ENCODE data around the gene TTC34. TPM values are rescaled to one million over a fixed set of nuclear protein-coding genes. Genes with fewer than 3 reads are reported as not detected.

TTC34 gene
- total RNA-seq, 2 donors from 2014 or later: 0.41 to 0.63 TPM

DNA sequence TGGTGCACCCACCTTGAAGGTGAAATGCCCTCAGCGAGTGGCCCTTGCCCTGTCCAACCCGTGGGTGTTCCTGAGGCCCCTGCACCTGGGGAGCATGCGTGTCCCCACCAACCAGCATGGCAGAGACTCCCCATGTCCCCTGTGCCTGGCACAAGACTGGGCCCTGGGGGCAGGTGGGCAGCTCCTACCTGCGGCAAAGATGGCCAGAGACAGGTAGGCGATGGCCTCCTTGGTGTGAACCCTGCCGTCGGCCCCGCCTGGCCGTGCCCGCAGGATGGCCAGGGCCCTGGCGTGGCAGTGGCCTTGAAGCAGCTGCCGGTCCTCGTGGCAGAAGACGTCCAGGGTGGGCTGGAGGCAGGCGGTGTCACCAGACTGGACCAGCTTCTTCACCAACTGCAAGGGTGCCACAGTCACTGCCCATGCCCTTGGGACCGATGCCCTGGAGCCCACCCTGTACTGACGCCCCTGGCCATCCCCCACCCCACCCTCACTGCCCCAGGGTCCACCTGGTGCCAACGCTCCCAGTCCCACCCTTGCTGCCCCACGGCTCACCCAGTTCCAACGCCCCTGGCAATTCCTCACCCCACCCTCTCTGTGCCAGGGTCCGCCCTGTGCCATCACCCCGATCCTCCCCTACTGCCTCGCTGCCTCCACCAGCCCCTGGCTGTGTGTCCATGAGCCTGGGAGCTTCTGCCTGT lies 15.7 kb downstream of the TTC34 start:
- Histone ChIP-seq H3K4me3 (no peak overlapping the region), H3K27me3 (replicated peaks; ENCODE audit: insufficient read depth) (no peaks in the 10 kb centered on the region), H3K9me3 (peaks cover 12% of the 10 kb centered on the region), H3K36me3 (no peaks in the 10 kb centered on the region), H3K4me1 (ENCODE audit: control insufficient read depth in 1 of 2, low read depth in 2 of 2) (no peaks in the 10 kb centered on the region), H3K27ac (no peak overlapping the region)
- DNase-seq (ENCODE audit: low spot score): no peak
- ATAC-seq (ENCODE audit: insufficient number of reproducible peaks, low FRiP score, low read depth): no peak
- no peak for TF ChIP-seq CTCF (IDR thresholded peaks at IDR 0.05)

DNA sequence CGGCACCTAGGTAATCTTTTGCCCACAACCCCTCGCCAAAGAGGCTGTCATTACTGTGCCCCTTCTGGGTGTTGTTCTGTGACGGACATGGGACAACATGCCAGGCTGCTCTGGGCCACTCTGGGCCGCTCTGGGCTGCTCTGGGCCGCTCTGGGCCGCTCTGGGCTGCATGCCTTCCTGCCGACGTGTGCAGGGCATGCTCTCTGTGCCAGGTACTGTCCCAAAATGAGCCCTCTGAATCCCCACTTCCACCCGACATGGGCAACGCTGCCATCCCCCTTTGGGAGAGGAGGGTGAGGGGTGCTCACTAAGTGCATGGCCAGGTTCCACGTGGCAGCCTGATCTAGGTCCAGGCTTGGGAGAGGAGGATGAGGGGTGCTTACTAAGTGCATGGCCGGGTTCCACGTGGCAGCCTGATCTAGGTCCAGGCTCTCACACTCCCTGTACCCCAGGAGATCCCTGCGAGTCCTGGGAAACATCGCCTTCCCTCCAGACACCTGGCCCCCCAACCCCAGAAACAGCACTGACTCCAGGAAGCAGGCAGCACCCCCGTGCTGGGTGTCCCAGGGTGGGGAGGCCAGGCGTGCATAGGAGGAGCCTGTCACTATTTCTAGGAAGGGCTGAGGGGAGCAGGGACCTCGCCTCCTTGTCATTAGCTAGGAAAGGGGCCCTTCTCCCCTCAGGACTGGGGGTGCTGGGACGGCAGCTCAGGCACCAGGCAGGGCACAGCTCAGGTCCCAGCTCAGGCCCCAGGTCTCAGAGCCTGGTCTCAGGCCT lies 16.5 kb downstream of the TTC34 start:
- Histone ChIP-seq H3K4me3 (no peak overlapping the region), H3K27ac (no peak overlapping the region), H3K27me3 (replicated peaks; ENCODE audit: insufficient read depth) (no peaks in the 10 kb centered on the region), H3K9me3 (peaks cover 17% of the 10 kb centered on the region), H3K36me3 (no peaks in the 10 kb centered on the region), H3K4me1 (ENCODE audit: control insufficient read depth in 1 of 2, low read depth in 2 of 2) (no peaks in the 10 kb centered on the region)
- no peak for ATAC-seq (ENCODE audit: insufficient number of reproducible peaks, low FRiP score, low read depth)
- DNase-seq (ENCODE audit: low spot score): no peak
- TF ChIP-seq CTCF (IDR thresholded peaks at IDR 0.05): no peak

DNA sequence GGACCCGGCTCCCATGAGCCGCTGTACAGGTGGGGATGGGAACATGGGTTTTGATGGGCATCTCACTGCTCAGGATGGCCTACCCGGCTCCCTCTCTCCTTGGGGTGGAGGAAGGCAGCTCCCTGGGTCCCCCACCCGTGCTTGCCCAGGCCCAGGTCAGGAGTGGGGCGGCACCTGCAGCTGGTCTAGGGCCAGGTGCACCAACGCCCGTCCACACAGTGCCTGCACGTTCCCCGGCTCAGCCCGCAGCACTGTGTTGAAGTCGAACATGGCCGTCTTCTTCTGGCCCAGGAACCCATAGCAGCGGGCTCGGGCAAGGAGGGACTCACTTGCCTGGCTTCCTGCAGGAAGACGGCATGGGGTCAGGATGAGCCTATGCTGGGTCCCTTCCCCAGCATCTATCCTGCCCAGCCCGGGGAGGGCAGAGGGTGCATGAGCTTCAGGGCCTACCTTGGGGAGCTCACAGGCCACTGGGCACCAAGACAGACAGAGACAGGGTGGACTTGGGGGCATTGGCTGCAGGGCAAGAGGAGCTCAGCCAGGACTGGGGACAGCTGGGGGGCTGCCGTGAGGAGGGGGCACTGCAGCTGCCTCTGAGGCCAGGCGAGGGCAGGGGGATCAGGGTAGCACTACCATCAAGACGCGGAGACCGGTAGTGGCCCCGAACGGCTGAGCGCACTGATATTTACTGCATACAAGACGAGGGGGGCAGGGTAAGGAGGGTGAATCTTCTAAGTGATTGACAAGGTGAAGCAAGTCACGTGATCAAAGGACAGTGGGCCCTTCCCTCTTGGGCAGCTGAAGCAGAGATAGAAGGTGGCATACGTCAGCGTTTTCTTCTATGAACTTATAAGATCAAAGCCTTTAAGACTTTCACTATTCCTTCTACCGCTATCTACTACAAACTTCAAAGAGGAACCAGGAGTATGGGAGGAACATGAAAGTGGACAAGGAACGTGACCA lies 17.8 kb downstream of the TTC34 start:
- ATAC-seq (ENCODE audit: insufficient number of reproducible peaks, low FRiP score, low read depth) (no peak), DNase-seq (ENCODE audit: low spot score) (no peak)
- Histone ChIP-seq H3K4me1 (ENCODE audit: control insufficient read depth in 1 of 2, low read depth in 2 of 2) (no peaks in the 10 kb centered on the region), H3K9me3 (peaks cover 17% of the 10 kb centered on the region), H3K36me3 (no peaks in the 10 kb centered on the region), H3K4me3 (no peak overlapping the region), H3K27me3 (replicated peaks; ENCODE audit: insufficient read depth) (no peaks in the 10 kb centered on the region), H3K27ac (no peak overlapping the region)
- no peak for TF ChIP-seq CTCF (IDR thresholded peaks at IDR 0.05)

GRCh38 chr1:2783069-2783434 lies 18.4 kb downstream of the TTC34 start:
- no peak for TF ChIP-seq CTCF (IDR thresholded peaks at IDR 0.05)
- Histone ChIP-seq H3K9me3 (peaks cover 17% of the 10 kb centered on the region), H3K4me3 (no peak overlapping the region), H3K36me3 (no peaks in the 10 kb centered on the region), H3K27ac (no peak overlapping the region), H3K4me1 (ENCODE audit: control insufficient read depth in 1 of 2, low read depth in 2 of 2) (peaks cover 0 to 3% of the 10 kb centered on the region in 2 donors), H3K27me3 (replicated peaks; ENCODE audit: insufficient read depth) (no peaks in the 10 kb centered on the region)
- ATAC-seq (ENCODE audit: insufficient number of reproducible peaks, low FRiP score, low read depth): no peak
- no peak for DNase-seq (ENCODE audit: low spot score)

GRCh38 chr1:2781627-2782026 lies 19.9 kb downstream of the TTC34 start:
- Histone ChIP-seq H3K27me3 (replicated peaks; ENCODE audit: insufficient read depth) (no peaks in the 10 kb centered on the region), H3K27ac (no peak overlapping the region), H3K36me3 (no peaks in the 10 kb centered on the region), H3K4me3 (no peak overlapping the region), H3K9me3 (peaks cover 17% of the 10 kb centered on the region), H3K4me1 (ENCODE audit: control insufficient read depth in 1 of 2, low read depth in 2 of 2) (peaks cover 0 to 8% of the 10 kb centered on the region in 2 donors)
- TF ChIP-seq CTCF (IDR thresholded peaks at IDR 0.05): no peak
- DNase-seq (ENCODE audit: low spot score) (no peak), ATAC-seq (ENCODE audit: insufficient number of reproducible peaks, low FRiP score, low read depth) (no peak)

All from thoracic aorta (tissue), 2 donors.